Neuronal stem cell (in vitro differentiated cells): ENCODE measurements around the gene PIGA.

ENCODE experiments used
- DNase-seq: peaks from one replicate; pipeline ENCODE4 v3.0.0-alpha.2; 2013; ENCODE audit warnings: low spot score
- H2AFZ ChIP-seq: one replicate; pipeline ENCODE4 v1.6.1; 2013; ENCODE audit warnings: mild to moderate bottlenecking, low read length, inconsistent platforms
- H2AK5ac ChIP-seq: 2 replicates; pipeline ENCODE4 v1.6.1; 2013; ENCODE audit warnings: low read depth, mild to moderate bottlenecking, inconsistent platforms, low read length, moderate library complexity, mixed read lengths
- H2BK120ac ChIP-seq: 2 replicates; pipeline ENCODE4 v1.6.1; 2013; ENCODE audit warnings: low read depth, mild to moderate bottlenecking, inconsistent platforms, low read length, moderate library complexity, mixed read lengths
- H2BK12ac ChIP-seq: one replicate; pipeline ENCODE4 v1.6.1; 2013; ENCODE audit warnings: low read length, inconsistent platforms
- H2BK15ac ChIP-seq: 2 replicates; pipeline ENCODE4 v1.6.1; 2013; ENCODE audit warnings: mild to moderate bottlenecking, low read length, inconsistent platforms, mixed read lengths
- H2BK5ac ChIP-seq: one replicate; pipeline ENCODE4 v1.6.1; 2013; ENCODE audit warnings: inconsistent platforms, mild to moderate bottlenecking, low read length, moderate library complexity
- H3K14ac ChIP-seq: one replicate; pipeline ENCODE4 v1.6.1; 2013; ENCODE audit warnings: low read length, inconsistent platforms
- H3K18ac ChIP-seq: 2 replicates; pipeline ENCODE4 v1.6.1; 2013; ENCODE audit warnings: low read length, inconsistent platforms
- H3K23ac ChIP-seq: 2 replicates; pipeline ENCODE4 v1.6.1; 2013; ENCODE audit warnings: low read depth, mild to moderate bottlenecking, mixed read lengths, low read length, inconsistent platforms; ENCODE audit not compliant: poor library complexity
- H3K27ac ChIP-seq: replicated peaks from 3 replicates; pipeline ENCODE4 v1.5.1; 2013; ENCODE audit warnings: low read length, inconsistent platforms
- H3K27me3 ChIP-seq, 3 experiments: 2 replicates each; pipeline ENCODE4 v1.6.1; 2013; ENCODE audit warnings: low read length in 3 of 3, mild to moderate bottlenecking in 2 of 3, inconsistent platforms in 1 of 3, low read depth in 1 of 3, mixed read lengths in 1 of 3, moderate library complexity in 1 of 3; ENCODE audit not compliant: control insufficient read depth in 3 of 3, insufficient read depth in 3 of 3
- H3K36me3 ChIP-seq, 2 donors: replicated peaks in 1 of 2; 2 replicates each; pipeline ENCODE4 v1.6.1; 2013; ENCODE audit warnings: low read length in 2 of 2; ENCODE audit not compliant: control insufficient read depth in 2 of 2, insufficient read depth in 2 of 2
- H3K4ac ChIP-seq: 2 replicates; pipeline ENCODE4 v1.6.1; 2013; ENCODE audit warnings: inconsistent platforms, mild to moderate bottlenecking, low read length, moderate library complexity
- H3K4me1 ChIP-seq, 2 donors: 1 replicate in 1 of 2; 2 replicates in 1 of 2; pipeline ENCODE4 v1.6.1; 2013; ENCODE audit warnings: low read length in 2 of 2, low read depth in 1 of 2; ENCODE audit not compliant: control insufficient read depth in 2 of 2, insufficient read depth in 1 of 2
- H3K4me2 ChIP-seq: one replicate; pipeline ENCODE4 v1.6.1; 2013; ENCODE audit warnings: mild to moderate bottlenecking, low read length, inconsistent platforms; ENCODE audit not compliant: insufficient read depth, poor library complexity, severe bottlenecking
- H3K4me3 ChIP-seq, 2 donors: 2 replicates each; pipeline ENCODE4 v1.5.1; 2013; ENCODE audit warnings: low read length in 2 of 2, mild to moderate bottlenecking in 2 of 2, inconsistent platforms in 1 of 2, moderate library complexity in 1 of 2
- H3K79me1 ChIP-seq: one replicate; pipeline ENCODE4 v1.6.1; 2013; ENCODE audit warnings: low read depth, mild to moderate bottlenecking, inconsistent platforms, low read length, moderate library complexity
- H3K9ac ChIP-seq: one replicate; pipeline ENCODE4 v1.6.1; 2013; ENCODE audit warnings: mild to moderate bottlenecking, low read depth, low read length, inconsistent platforms; ENCODE audit not compliant: poor library complexity
- H3K9me3 ChIP-seq, 2 donors: replicated peaks in 1 of 2; 2 replicates each; pipeline versions ENCODE3 to v1.6.1; 2013; ENCODE audit warnings: low read length in 2 of 2, mild to moderate bottlenecking in 2 of 2, inconsistent platforms in 1 of 2, low read depth in 1 of 2, mixed read lengths in 1 of 2, moderate library complexity in 1 of 2; ENCODE audit not compliant: control insufficient read depth in 2 of 2, insufficient read depth in 1 of 2
- H4K8ac ChIP-seq: one replicate; pipeline ENCODE4 v1.6.1; 2013; ENCODE audit warnings: low read depth, mild to moderate bottlenecking, inconsistent platforms, low read length, moderate library complexity
- H4K91ac ChIP-seq: one replicate; pipeline ENCODE4 v1.6.1; 2013; ENCODE audit warnings: low read length, low read depth, mild to moderate bottlenecking, inconsistent platforms; ENCODE audit not compliant: poor library complexity
- WGBS, 2 donors: extraction: QIAGEN DNeasy Blood & Tissue Kit; methylation state at CpG; one replicate each; pipeline ENCODE4 v1.1.7; 2013; ENCODE audit warnings: missing lambda C conversion rate in 2 of 2, mixed read lengths in 1 of 2; ENCODE audit not compliant: insufficient read length in 2 of 2, insufficient replicate concordance in 1 of 2; ENCODE audit errors: extremely low coverage in 2 of 2; 5-methylcytosine and 5-hydroxymethylcytosine counted together

PIGA gene

GRCh38 chrX:15334561-15334960, 762 bp downstream of the PIGA start:
- H4K91ac ChIP-seq = no peak overlapping the region
- no peak overlapping the region for H3K18ac ChIP-seq
- H2BK12ac ChIP-seq = no peak overlapping the region
- no peak for DNase-seq
- H2BK15ac ChIP-seq = no peak overlapping the region
- H3K4ac ChIP-seq = no peak overlapping the region
- no peak overlapping the region for H2BK120ac ChIP-seq
- H3K4me2 ChIP-seq = peak overlapping the region; percentile 43
- WGBS, 2 donors = no CpG with 5 or more reads among the region's 7 CpGs
- H3K79me1 ChIP-seq = no peaks in the 10 kb centered on the region
- H3K9ac ChIP-seq = peak overlapping the region; percentile 88
- peak overlapping the region; percentile 86 for H2AFZ ChIP-seq
- H3K27ac ChIP-seq = no peak overlapping the region
- no peak overlapping the region for H4K8ac ChIP-seq
- peak overlapping the region; percentile 75 to 99 for H3K4me3 ChIP-seq
- no peak overlapping the region for H3K14ac ChIP-seq
- no peaks in the 10 kb centered on the region for H3K9me3 ChIP-seq
- peaks cover 6 to 28% of the 10 kb centered on the region in 2 donors for H3K36me3 ChIP-seq
- no peak overlapping the region for H3K23ac ChIP-seq
- no peak overlapping the region for H2AK5ac ChIP-seq
- H3K4me1 ChIP-seq = peaks cover 0 to 1% of the 10 kb centered on the region in 2 donors
- H3K27me3 ChIP-seq = peaks cover 0 to 7% (median 0%) of the 10 kb centered on the region in 3 experiments
- H2BK5ac ChIP-seq = no peak overlapping the region

GRCh38 chrX:15328821-15329220, 6.5 kb downstream of the PIGA start:
- Histone ChIP-seq H2AFZ (no peak overlapping the region), H3K36me3 (peaks cover 8 to 57% of the 10 kb centered on the region in 2 donors), H3K4me3 (no peak overlapping the region), H3K4me1 (no peaks in the 10 kb centered on the region), H3K14ac (no peak overlapping the region), H2AK5ac (no peak overlapping the region), H3K9me3 (no peaks in the 10 kb centered on the region), H3K23ac (no peak overlapping the region), H3K27me3 (peaks cover 0 to 18% (median 0%) of the 10 kb centered on the region in 3 experiments), H2BK5ac (no peak overlapping the region), H3K4me2 (no peak overlapping the region), H4K8ac (no peak overlapping the region), H2BK12ac (no peak overlapping the region), H3K27ac (no peak overlapping the region), H3K9ac (no peak overlapping the region), H2BK120ac (no peak overlapping the region), H3K79me1 (no peaks in the 10 kb centered on the region), H3K4ac (no peak overlapping the region), H2BK15ac (no peak overlapping the region), H4K91ac (no peak overlapping the region), H3K18ac (no peak overlapping the region)
- DNase-seq = no peak
- no CpG with 5 or more reads among the region's 2 CpGs for WGBS, 2 donors

GRCh38 chrX:15328131-15328530, 7.2 kb downstream of the PIGA start:
- no peaks in the 10 kb centered on the region for H3K79me1 ChIP-seq
- H3K4me2 ChIP-seq = no peak overlapping the region
- no peak overlapping the region for H2BK12ac ChIP-seq
- no peak overlapping the region for H3K23ac ChIP-seq
- no peak for DNase-seq
- no peak overlapping the region for H3K4ac ChIP-seq
- no peaks in the 10 kb centered on the region for H3K9me3 ChIP-seq
- H4K8ac ChIP-seq = no peak overlapping the region
- H2BK5ac ChIP-seq = no peak overlapping the region
- peaks cover 8 to 62% of the 10 kb centered on the region in 2 donors for H3K36me3 ChIP-seq
- H2AK5ac ChIP-seq = no peak overlapping the region
- peaks cover 0 to 24% (median 0%) of the 10 kb centered on the region in 3 experiments for H3K27me3 ChIP-seq
- no peak overlapping the region for H2BK120ac ChIP-seq
- no peak overlapping the region for H3K4me3 ChIP-seq
- no peak overlapping the region for H3K18ac ChIP-seq
- no peak overlapping the region for H2AFZ ChIP-seq
- H3K9ac ChIP-seq = no peak overlapping the region
- no peak overlapping the region for H3K27ac ChIP-seq
- H3K4me1 ChIP-seq = no peaks in the 10 kb centered on the region
- H4K91ac ChIP-seq = no peak overlapping the region
- H3K14ac ChIP-seq = no peak overlapping the region
- no CpG with 5 or more reads among the region's 3 CpGs for WGBS, 2 donors
- no peak overlapping the region for H2BK15ac ChIP-seq

GRCh38 chrX:15322472-15322871, 12.9 kb downstream of the PIGA start:
- no peak overlapping the region for H3K18ac ChIP-seq
- H3K27ac ChIP-seq = no peak overlapping the region
- H2BK12ac ChIP-seq = no peak overlapping the region
- no peak overlapping the region for H2BK15ac ChIP-seq
- H2BK120ac ChIP-seq = no peak overlapping the region
- H3K4me2 ChIP-seq = no peak overlapping the region
- no peak overlapping the region for H2AK5ac ChIP-seq
- no peaks in the 10 kb centered on the region for H3K9me3 ChIP-seq
- no CpG with 5 or more reads among the region's 5 CpGs for WGBS, 2 donors
- H4K8ac ChIP-seq = no peak overlapping the region
- no peak overlapping the region for H3K9ac ChIP-seq
- no peaks in the 10 kb centered on the region for H3K79me1 ChIP-seq
- H3K4ac ChIP-seq = no peak overlapping the region
- H3K23ac ChIP-seq = no peak overlapping the region
- H3K36me3 ChIP-seq = peaks cover 3 to 61% of the 10 kb centered on the region in 2 donors
- no peak for DNase-seq
- no peak overlapping the region for H2BK5ac ChIP-seq
- H3K4me3 ChIP-seq = no peak overlapping the region
- no peak overlapping the region for H4K91ac ChIP-seq
- peaks cover 0 to 23% (median 0%) of the 10 kb centered on the region in 3 experiments for H3K27me3 ChIP-seq
- no peak overlapping the region for H2AFZ ChIP-seq
- no peak overlapping the region for H3K14ac ChIP-seq
- H3K4me1 ChIP-seq = no peaks in the 10 kb centered on the region
